ENCODE measurements around the gene STARD8.
"Not testable (repeated sequence)": the region's sequence is repeated elsewhere in the genome, so short reads cannot be mapped to it uniquely, and the experiment has no call there.

STARD8 gene

DNA sequence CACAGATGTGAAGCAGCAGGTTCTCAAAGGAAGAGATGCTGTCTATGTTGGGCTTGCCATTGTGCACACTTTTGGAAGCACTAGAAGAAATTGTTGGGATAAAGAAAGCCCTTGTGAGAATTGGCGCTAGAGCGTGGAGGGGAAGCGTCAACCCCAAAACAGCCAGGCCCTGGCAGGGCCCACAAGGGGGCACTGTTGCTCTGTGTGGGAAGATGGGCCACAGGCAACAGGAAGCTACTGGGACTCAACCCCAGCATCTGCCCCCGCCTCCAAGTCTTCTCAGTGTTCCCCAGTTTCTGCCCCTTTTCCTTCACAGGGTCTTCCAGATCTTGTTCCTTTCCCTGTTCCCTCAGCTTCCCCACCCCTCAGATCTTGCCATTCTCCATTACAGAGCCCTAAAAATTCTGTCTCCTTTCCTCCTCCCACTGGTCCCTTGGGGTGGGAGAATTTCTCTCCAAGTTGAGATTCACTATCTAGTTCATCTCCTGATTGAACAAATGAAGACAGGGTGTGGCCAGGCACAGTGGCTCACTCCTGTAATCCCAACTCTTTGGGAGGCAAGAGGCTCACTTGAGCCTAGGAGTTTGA, 85.5 kb downstream of the STARD8 start:
- TF ChIP-seq, protein P1, sequence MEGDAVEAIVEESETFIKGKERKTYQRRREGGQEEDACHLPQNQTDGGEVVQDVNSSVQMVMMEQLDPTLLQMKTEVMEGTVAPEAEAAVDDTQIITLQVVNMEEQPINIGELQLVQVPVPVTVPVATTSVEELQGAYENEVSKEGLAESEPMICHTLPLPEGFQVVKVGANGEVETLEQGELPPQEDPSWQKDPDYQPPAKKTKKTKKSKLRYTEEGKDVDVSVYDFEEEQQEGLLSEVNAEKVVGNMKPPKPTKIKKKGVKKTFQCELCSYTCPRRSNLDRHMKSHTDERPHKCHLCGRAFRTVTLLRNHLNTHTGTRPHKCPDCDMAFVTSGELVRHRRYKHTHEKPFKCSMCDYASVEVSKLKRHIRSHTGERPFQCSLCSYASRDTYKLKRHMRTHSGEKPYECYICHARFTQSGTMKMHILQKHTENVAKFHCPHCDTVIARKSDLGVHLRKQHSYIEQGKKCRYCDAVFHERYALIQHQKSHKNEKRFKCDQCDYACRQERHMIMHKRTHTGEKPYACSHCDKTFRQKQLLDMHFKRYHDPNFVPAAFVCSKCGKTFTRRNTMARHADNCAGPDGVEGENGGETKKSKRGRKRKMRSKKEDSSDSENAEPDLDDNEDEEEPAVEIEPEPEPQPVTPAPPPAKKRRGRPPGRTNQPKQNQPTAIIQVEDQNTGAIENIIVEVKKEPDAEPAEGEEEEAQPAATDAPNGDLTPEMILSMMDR (IDR thresholded peaks at IDR 0.05; ENCODE audit: low read depth, low read length): peak; percentile 70
- TF ChIP-seq, protein P2, sequence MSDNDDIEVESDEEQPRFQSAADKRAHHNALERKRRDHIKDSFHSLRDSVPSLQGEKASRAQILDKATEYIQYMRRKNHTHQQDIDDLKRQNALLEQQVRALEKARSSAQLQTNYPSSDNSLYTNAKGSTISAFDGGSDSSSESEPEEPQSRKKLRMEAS (IDR thresholded peaks at IDR 0.05; ENCODE audit: low read depth, low read length): no peak
- TF ChIP-seq MYC (IDR thresholded peaks at IDR 0.05; ENCODE audit: low read depth, low read length) (no peak), POLR2A (IDR thresholded peaks at IDR 0.05; ENCODE audit: extremely low read depth, insufficient read length) (no peak)
- peak; percentile 71 for DNase-seq (ENCODE audit: low read depth)
- no peak overlapping the region for H3K4me3 ChIP-seq (ENCODE audit: low read depth, low read length)

DNA sequence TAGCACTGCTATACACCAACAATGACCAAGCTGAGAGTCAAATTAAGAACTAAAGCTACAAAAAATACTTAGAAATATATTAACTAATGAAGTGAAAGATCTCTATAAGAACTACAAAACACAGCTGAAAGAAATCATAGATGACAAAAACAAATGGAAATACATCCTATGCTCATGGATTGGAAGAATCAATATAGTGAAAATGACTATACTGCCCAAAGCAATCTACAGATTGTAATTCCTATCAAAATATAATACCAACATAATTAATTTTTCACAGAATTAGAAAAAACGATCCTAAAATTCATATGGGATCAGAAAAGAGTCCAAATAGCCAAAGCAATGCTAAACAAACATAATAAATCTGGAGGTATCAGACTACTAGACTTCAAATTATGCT, 87.8 kb downstream of the STARD8 start:
- no peak for DNase-seq (ENCODE audit: low read depth)
- no peak overlapping the region for H3K4me3 ChIP-seq (ENCODE audit: low read depth, low read length)
- TF ChIP-seq POLR2A (IDR thresholded peaks at IDR 0.05; ENCODE audit: extremely low read depth, insufficient read length) (no peak), MYC (IDR thresholded peaks at IDR 0.05; ENCODE audit: low read depth, low read length) (no peak)
- TF ChIP-seq, protein P2 (IDR thresholded peaks at IDR 0.05; ENCODE audit: low read depth, low read length): no peak
- TF ChIP-seq, protein P1 (IDR thresholded peaks at IDR 0.05; ENCODE audit: low read depth, low read length): no peak

DNA sequence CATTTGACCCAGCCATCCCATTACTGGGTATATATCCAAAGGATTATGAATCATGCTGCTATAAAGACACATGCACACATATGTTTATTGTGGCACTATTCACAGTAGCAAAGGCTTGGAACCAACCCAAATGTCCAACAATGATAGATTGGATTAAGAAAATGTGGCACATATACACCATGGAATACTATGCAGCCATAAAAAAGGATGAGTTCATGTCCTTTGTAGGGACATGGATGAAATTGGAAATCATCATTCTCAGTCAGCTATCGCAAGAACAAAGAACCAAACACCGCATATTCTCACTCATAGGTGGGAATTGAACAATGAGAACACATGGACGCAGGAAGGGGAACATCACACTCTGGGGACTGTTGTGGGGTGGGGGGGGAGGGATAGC, 94.4 kb downstream of the STARD8 start:
- not testable (repeated sequence) for DNase-seq (ENCODE audit: low read depth); H3K4me3 ChIP-seq (ENCODE audit: low read depth, low read length)

DNA sequence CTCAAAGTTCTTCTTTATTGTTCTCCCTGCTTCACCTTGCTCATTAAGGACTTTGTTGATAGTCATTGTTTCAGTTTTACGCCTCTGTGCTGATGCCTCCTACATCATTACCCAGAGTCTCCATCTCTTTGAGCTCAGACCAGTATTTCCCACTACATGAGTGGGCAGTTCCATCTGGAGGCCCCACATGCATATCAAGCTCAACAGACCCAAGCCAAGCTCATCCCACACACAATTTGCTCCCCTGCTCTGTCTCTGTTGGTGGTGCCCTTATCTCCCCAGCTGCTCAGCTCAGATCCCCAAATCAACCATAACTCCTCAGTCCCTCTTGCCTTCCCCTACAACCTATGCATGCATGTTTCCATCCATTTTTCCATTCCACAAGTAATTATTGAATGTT, 96.3 kb downstream of the STARD8 start:
- DNase-seq (ENCODE audit: low read depth): no peak
- no peak overlapping the region for H3K4me3 ChIP-seq (ENCODE audit: low read depth, low read length)
- no peak for TF ChIP-seq MYC (IDR thresholded peaks at IDR 0.05; ENCODE audit: low read depth, low read length)
- TF ChIP-seq, protein P2 (IDR thresholded peaks at IDR 0.05; ENCODE audit: low read depth, low read length): no peak

DNA sequence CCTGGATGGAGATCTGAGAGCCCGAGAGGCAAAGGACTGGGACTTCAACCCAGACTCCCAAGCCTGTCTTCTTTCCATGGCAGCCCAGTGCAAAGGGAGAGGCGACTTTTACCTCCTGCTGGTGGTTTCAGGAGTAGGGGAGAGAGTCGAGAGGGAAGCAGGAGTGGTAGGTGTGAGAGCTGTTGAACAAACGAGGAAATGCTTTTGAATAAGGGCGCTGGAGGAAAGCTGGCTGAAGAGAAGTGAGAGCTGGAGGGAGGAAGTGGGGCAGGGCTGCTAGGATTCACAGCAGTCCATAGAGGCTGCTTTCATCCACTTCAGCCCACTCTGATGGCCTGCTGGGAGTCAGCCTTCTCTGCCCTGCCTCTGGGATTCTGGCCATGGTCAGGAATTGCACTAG, 99.5 kb downstream of the STARD8 start:
- TF ChIP-seq, protein P1 (IDR thresholded peaks at IDR 0.05; ENCODE audit: low read depth, low read length): no peak
- no peak for TF ChIP-seq POLR2A (IDR thresholded peaks at IDR 0.05; ENCODE audit: extremely low read depth, insufficient read length)
- TF ChIP-seq, protein P2 (IDR thresholded peaks at IDR 0.05; ENCODE audit: low read depth, low read length): no peak
- TF ChIP-seq MYC (IDR thresholded peaks at IDR 0.05; ENCODE audit: low read depth, low read length): no peak
- DNase-seq (ENCODE audit: low read depth): no peak
- H3K4me3 ChIP-seq (ENCODE audit: low read depth, low read length): no peak overlapping the region

DNA sequence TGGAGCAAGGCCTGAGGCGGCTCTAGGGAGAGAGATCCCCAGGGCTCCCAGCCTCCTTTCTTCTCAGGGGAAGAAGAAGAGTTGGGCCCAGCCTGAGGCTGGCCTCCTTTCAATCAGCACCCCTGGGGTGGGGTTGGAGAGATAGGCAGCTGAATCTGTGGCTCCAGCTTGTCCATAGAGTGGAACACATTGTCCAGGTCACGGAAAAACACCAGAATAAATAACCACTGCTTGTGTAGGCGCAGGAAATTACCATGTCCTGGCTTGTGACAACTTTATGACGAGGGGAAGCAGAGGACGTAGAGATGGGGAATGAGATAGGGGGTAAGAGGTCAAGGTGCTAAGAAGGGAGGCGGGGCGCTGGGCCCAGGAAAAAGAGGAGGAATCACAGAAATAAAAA, 100.6 kb downstream of the STARD8 start:
- TF ChIP-seq POLR2A (IDR thresholded peaks at IDR 0.05; ENCODE audit: extremely low read depth, insufficient read length): no peak
- TF ChIP-seq, protein P1 (IDR thresholded peaks at IDR 0.05; ENCODE audit: low read depth, low read length): no peak
- TF ChIP-seq, protein P2 (IDR thresholded peaks at IDR 0.05; ENCODE audit: low read depth, low read length): no peak
- no peak for TF ChIP-seq MYC (IDR thresholded peaks at IDR 0.05; ENCODE audit: low read depth, low read length)
- H3K4me3 ChIP-seq (ENCODE audit: low read depth, low read length): no peak overlapping the region
- no peak for DNase-seq (ENCODE audit: low read depth)

DNA sequence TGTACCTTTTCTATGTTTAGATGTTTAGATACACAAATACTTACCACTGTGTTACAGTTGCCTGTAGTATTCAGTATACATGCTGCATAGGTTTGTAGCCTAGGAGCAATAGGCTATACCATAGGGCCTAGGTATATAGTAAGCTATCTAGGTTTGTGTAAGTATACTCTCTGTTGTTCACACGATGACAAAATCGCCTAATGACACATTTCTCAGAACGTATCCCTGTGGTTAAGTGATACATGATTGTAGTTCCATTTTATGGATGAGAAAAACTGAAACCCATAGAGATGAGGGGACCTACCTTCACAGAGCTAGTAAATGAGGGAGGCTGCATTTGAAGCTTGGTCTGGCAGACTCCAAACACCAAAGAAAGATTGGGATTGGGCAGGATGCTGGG, 102.0 kb downstream of the STARD8 start:
- DNase-seq (ENCODE audit: low read depth): no peak
- TF ChIP-seq, protein P1 (IDR thresholded peaks at IDR 0.05; ENCODE audit: low read depth, low read length): no peak
- no peak for TF ChIP-seq POLR2A (IDR thresholded peaks at IDR 0.05; ENCODE audit: extremely low read depth, insufficient read length)
- TF ChIP-seq, protein P2 (IDR thresholded peaks at IDR 0.05; ENCODE audit: low read depth, low read length): no peak
- no peak for TF ChIP-seq MYC (IDR thresholded peaks at IDR 0.05; ENCODE audit: low read depth, low read length)
- no peak overlapping the region for H3K4me3 ChIP-seq (ENCODE audit: low read depth, low read length)
